Heart right ventricle (tissue), 16 donors: ENCODE results near the gene JCAD. TPM values are rescaled to one million over a fixed set of nuclear protein-coding genes. Genes with fewer than 3 reads are reported as not detected.
A peak's percentile ranks its signal among the peaks of the same experiment; 100 is the strongest.
"Not testable (repeated sequence)": the region's sequence is repeated elsewhere in the genome, so short reads cannot be mapped to it uniquely, and the experiment has no call there.

Experiments
- ATAC-seq, 8 donors: fragments of 200-7000 bp; cut with Tn5 transposase; one replicate each; pipeline ENCODE4 v1.9.1; 2020; ENCODE audit warnings: mild to moderate bottlenecking in 8 of 8, moderate library complexity in 8 of 8, moderate number of reproducible peaks in 1 of 8
- DNase-seq, 2 donors: peaks; one replicate each; pipeline ENCODE4 v3.0.0-alpha.2; 2020
- H3K27ac ChIP-seq, 10 donors: fragments of 200-600 bp; sonication (generic) in 2 of 10; one replicate each; pipeline versions ENCODE4 v1.5.0 to v1.8.0; 2020 to 2022; ENCODE audit warnings: mild to moderate bottlenecking in 3 of 10
- H3K27me3 ChIP-seq, 7 donors: fragments of 200-600 bp; one replicate each; pipeline ENCODE4 v1.8.0; 2021 to 2022; ENCODE audit warnings: mild to moderate bottlenecking in 2 of 7
- H3K36me3 ChIP-seq, 9 donors: fragments of 200-600 bp; sonication (generic) in 1 of 9; one replicate each; pipeline versions ENCODE4 v1.5.0 to v1.8.0; 2020 to 2022; ENCODE audit warnings: mild to moderate bottlenecking in 2 of 9
- H3K4me1 ChIP-seq, 9 donors: fragments of 200-600 bp; sonication (generic) in 1 of 9; one replicate each; pipeline versions ENCODE4 v1.5.0 to v1.8.0; 2020 to 2022; ENCODE audit warnings: mild to moderate bottlenecking in 4 of 9
- H3K4me3 ChIP-seq, 10 donors: fragments of 200-600 bp; sonication (generic) in 2 of 10; one replicate each; pipeline versions ENCODE4 v1.5.0 to v1.8.0; 2020 to 2022; ENCODE audit warnings: mild to moderate bottlenecking in 7 of 10, moderate library complexity in 2 of 10
- H3K9me3 ChIP-seq, 11 donors: fragments of 200-600 bp in 10 of 11; sonication (generic) in 2 of 11; one replicate each; pipeline versions ENCODE4 v1.5.0 to v1.8.0; 2013 to 2022; ENCODE audit warnings: mild to moderate bottlenecking in 2 of 11, control low read depth in 1 of 11, moderate library complexity in 1 of 11
- whole genome bisulfite sequencing, 2 donors: extraction: QIAGEN DNeasy Blood & Tissue Kit; methylation state at CpG; one replicate each; pipeline ENCODE4 v1.1.7; 2013; ENCODE audit warnings: inconsistent platforms in 1 of 2; 5-methylcytosine and 5-hydroxymethylcytosine counted together
- intact Hi-C, 10 donors: fragments of 100-400 bp; cut with DNase I; formaldehyde crosslinking; loops; one replicate each; pipeline versions ENCODE4 v1.11.1 to v1.14.2; 2022
- polyA plus RNA-seq, 2 donors: library from polyadenylated mRNA; stranded (reverse); fragments of 200-250 nt; gene quantifications; one replicate each; pipeline ENCODE4 v1.2.3, GENCODE V29; 2013
- total RNA-seq, 10 donors: library from RNA; stranded (reverse); fragmentation: NEBNext Ultra II Directional in 3 of 10; extraction: Animal tissue kit (Norgen Biotek cat#: 25700) in 3 of 10; gene quantifications; one replicate each; pipeline versions ENCODE4 v1.2.1 to v1.2.4, GENCODE V29; 2021 to 2023
- TF ChIP-seq, protein P1 (sequence below), 9 donors: fragments of 200-600 bp; sonication (generic) in 2 of 9; IDR thresholded peaks; one replicate each; pipeline versions ENCODE4 v1.5.0 to v1.8.0; 2021 to 2022; ENCODE audit warnings: antibody characterized with exemption in 9 of 9, mild to moderate bottlenecking in 5 of 9, moderate library complexity in 1 of 9
- donor health status: Arrhythmogenic right ventricular cardiomyopathy.
- donor health status: ischemic (EF 13 %, LVEDD 7.1; RV severe dilation, severe dysfunction).
- donor health status: healthy with polysubstance abuse.
- donor health status: DM: no; HTN: yes; CAD: no.
- donor health status: DM: no; HTN: no; CAD: no.
- donor health status: ischemic (EF 25% LVEDD 6.9; RV normal size, moderate dysfunction).
- donor health status: ischemic (EF 25% LVEDD 5.7; RV mildly dilated, moderate dysfunction).
- donor health status: healthy.
- donor health status: DM: yes; HTN: yes; CAD: no.
- donor health status: Ischemic cardiomyopathy.
- donor health status: ischemic (EF 35%, LVEDD 5.7; RV mildly dilated, moderate dysfunction).
- donor health status: nonischemic (EF 11% LVEDD 7.7; RV severe dilation, severe dysfunction).
- donor health status: DM: yes; HTN: yes; CAD: no.
- donor health status: PGD.
- donor health status: ischemic (EF 29% LVEDD 5.4; RV normal size, mild dysfunction).
- donor health status: nonischemic (EF 23%, LVEDD 6.1; RV moderate dilation, normal function).

Gene JCAD
- total and polyA plus RNA-seq, 12 donors = 7.7 to 39.8 (median 19.7) TPM

DNA sequence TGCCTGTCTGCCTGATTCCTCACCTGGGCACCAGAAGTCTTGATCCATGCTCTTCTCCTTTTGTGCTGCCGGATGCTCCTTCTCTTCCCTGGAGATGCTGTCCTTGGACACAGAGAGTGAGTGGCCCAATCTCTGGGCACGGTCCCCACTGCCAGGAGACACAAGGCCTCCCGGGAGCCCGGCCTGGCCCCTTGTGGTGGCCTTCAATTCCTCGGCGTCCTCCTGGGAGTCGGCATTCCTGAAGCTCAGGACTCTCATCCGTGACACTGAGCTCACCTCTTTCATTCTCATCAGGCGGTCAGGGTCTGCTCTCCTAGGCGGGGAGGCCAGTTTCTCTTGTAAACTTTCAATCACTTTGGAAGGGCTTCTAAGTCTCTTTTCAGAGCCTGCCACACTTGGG, 33.3 kb downstream of the JCAD start:
- DNase-seq = no peak
- H3K9me3 ChIP-seq = no peaks in the 10 kb centered on the region
- H3K36me3 ChIP-seq = peaks cover 0 to 75% (median 0%) of the 10 kb centered on the region in 9 donors
- TF ChIP-seq, protein P1, sequence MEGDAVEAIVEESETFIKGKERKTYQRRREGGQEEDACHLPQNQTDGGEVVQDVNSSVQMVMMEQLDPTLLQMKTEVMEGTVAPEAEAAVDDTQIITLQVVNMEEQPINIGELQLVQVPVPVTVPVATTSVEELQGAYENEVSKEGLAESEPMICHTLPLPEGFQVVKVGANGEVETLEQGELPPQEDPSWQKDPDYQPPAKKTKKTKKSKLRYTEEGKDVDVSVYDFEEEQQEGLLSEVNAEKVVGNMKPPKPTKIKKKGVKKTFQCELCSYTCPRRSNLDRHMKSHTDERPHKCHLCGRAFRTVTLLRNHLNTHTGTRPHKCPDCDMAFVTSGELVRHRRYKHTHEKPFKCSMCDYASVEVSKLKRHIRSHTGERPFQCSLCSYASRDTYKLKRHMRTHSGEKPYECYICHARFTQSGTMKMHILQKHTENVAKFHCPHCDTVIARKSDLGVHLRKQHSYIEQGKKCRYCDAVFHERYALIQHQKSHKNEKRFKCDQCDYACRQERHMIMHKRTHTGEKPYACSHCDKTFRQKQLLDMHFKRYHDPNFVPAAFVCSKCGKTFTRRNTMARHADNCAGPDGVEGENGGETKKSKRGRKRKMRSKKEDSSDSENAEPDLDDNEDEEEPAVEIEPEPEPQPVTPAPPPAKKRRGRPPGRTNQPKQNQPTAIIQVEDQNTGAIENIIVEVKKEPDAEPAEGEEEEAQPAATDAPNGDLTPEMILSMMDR (IDR thresholded peaks at IDR 0.05) = no peak
- H3K4me3 ChIP-seq = no peak overlapping the region
- peaks cover 17 to 56% (median 44%) of the 10 kb centered on the region in 9 donors for H3K4me1 ChIP-seq
- no peak for ATAC-seq
- H3K27ac ChIP-seq = peak overlapping the region in 7 of 10 donors; percentile 63 to 80 (median 71)
- 89 to 91% methylated on average over 10 of the region's 10 CpGs for WGBS, 2 donors
- peaks cover 0 to 15% (median 0%) of the 10 kb centered on the region in 7 donors for H3K27me3 ChIP-seq
- intact Hi-C loops = loop anchor here in 3 of 10 donors (5.0 to 10.0 kb wide), 2 partner anchors 159 to 161 kb away; no protein-coding TSS in a partner anchor

DNA sequence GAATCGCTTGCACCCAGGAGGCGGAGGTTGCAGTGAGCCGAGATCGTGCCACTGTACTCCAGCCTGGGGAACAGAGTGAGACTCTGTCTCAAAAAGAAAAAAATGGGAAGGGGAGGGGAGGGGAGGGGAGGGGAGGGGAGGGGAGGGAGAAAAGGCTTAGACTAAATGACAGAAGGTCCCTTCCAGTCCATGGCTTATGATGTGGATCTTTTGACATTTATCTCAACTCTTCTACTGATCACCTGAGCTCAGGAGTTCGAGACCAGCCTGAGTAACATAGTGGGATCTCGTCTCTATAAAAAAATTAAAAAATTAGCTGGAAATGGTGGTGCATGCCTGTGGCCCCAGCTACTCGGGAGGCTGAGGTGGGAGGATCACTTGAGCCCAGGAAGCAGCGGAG, 34.0 kb downstream of the JCAD start:
- not testable (repeated sequence) for H3K9me3 ChIP-seq, DNase-seq, H3K27ac ChIP-seq, ATAC-seq, H3K4me3 ChIP-seq
- WGBS, 2 donors = 94 to 95% methylated on average over 8 of the region's 8 CpGs
- Histone ChIP-seq H3K36me3 (peaks cover 0 to 81% (median 0%) of the 10 kb centered on the region in 9 donors), H3K4me1 (peaks cover 17 to 52% (median 41%) of the 10 kb centered on the region in 9 donors), H3K27me3 (peaks cover 0 to 15% (median 0%) of the 10 kb centered on the region in 7 donors)
- intact Hi-C loops = loop anchor here in 3 of 10 donors (5.0 to 10.0 kb wide), 2 partner anchors 159 to 162 kb away; no protein-coding TSS in a partner anchor

DNA sequence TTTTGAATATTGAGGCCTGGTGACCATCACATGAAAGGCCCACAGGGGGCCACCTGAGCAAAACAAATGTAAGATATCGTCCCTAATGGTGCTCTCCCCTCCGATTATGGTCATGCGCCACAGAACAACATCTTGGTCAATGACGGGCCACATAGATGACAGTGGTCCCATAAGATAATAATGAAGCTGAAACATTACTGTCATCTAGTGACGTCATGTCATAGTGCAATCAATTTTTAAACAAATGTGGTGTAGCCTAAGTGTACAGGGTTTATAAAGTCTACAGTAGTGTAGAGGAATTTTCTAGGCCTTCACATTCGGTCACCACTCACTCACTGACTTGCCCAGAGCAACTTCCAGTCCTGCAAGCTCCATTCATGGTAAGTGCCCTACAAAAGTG, 36.8 kb downstream of the JCAD start:
- TF ChIP-seq, protein P1 (IDR thresholded peaks at IDR 0.05) = no peak
- 90% methylated on average over 6 of the region's 6 CpGs for WGBS, 2 donors
- peaks cover 0 to 21% (median 0%) of the 10 kb centered on the region in 7 donors for H3K27me3 ChIP-seq
- intact Hi-C loops = loop anchor here in 1 of 10 donors (10.0 kb wide), 1 partner anchor 162 kb away; no protein-coding TSS in a partner anchor
- DNase-seq (no peak), ATAC-seq (no peak)
- no peaks in the 10 kb centered on the region for H3K9me3 ChIP-seq
- H3K36me3 ChIP-seq = peaks cover 0 to 68% (median 0%) of the 10 kb centered on the region in 9 donors
- H3K27ac ChIP-seq = no peak overlapping the region
- peaks cover 5 to 38% (median 17%) of the 10 kb centered on the region in 9 donors for H3K4me1 ChIP-seq
- H3K4me3 ChIP-seq = no peak overlapping the region

DNA sequence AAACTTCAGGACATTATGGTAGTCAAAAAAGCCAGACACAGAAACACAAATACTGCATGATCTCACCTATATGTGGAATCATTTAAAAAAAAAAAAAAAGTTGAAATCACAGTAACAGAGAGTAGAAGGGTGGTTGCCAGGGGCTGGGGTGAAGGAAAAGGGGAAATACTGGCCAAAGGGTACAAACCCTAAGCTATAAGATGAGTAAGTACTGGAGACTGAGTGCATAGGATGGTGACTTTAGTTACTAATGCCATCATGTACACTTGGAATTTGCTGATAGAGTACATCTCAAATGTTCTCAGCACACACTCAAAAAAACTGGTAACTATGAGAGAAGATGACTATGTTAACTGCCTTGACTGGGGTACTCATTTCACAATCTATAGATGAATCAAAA, 39.9 kb downstream of the JCAD start:
- peaks cover 0 to 77% (median 3%) of the 10 kb centered on the region in 9 donors for H3K36me3 ChIP-seq
- TF ChIP-seq, protein P1 (IDR thresholded peaks at IDR 0.05) = no peak

DNA sequence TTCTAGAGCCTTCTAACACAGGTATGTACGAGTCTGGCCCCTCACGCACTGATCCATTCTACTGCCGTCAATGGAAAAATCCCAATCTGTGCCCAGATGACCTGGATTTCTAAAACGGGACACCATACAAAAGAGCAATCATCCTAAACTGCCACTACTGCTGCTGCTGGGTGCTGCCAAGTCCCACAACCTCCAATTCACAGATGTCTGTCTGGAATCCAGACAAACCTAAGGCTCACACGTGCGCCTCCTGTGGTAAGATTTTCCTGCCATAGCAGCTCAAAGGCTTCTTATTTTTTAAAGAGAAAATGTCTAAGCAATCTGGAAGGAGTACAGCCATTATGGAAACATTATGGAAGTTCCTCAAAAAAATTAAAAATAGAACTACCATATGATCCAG, 40.9 kb downstream of the JCAD start:
- H3K9me3 ChIP-seq = no peaks in the 10 kb centered on the region
- peaks cover 0 to 35% (median 14%) of the 10 kb centered on the region in 9 donors for H3K4me1 ChIP-seq
- WGBS, 2 donors = 57 to 63% methylated on average over 6 of the region's 6 CpGs
- peaks cover 0 to 17% (median 0%) of the 10 kb centered on the region in 7 donors for H3K27me3 ChIP-seq
- H3K36me3 ChIP-seq = peaks cover 0 to 72% (median 3%) of the 10 kb centered on the region in 9 donors
- H3K27ac ChIP-seq = peak overlapping the region in 1 of 10 donors; percentile 4
- no peak for ATAC-seq
- no peak overlapping the region for H3K4me3 ChIP-seq
- TF ChIP-seq, protein P1 (IDR thresholded peaks at IDR 0.05) = no peak
- intact Hi-C loops = no loop called here
- no peak for DNase-seq

More for the DNA sequence above, 39.9 kb downstream of the JCAD start:
- H3K4me3 ChIP-seq = no peak overlapping the region
- no peak for DNase-seq
- H3K9me3 ChIP-seq = no peaks in the 10 kb centered on the region
- no peak for ATAC-seq
- no peak overlapping the region for H3K27ac ChIP-seq
- H3K4me1 ChIP-seq = peaks cover 0 to 26% (median 7%) of the 10 kb centered on the region in 9 donors
- H3K27me3 ChIP-seq = peaks cover 0 to 17% (median 0%) of the 10 kb centered on the region in 7 donors
- intact Hi-C loops = no loop called here
